Activated CD8-positive, alpha-beta memory T cell treated with anti-CD3 and anti-CD28 coated beads for 36 hours (primary cell): ENCODE data around the gene CDON. TPM values are rescaled to one million over a fixed set of nuclear protein-coding genes. Genes with fewer than 3 reads are reported as not detected.

ENCODE experiments used
- CTCF ChIA-PET: fragments of 350-600 bp; sonication (Branson Sonifier 250); formaldehyde crosslinking; loops from one replicate; lab custom pipeline; 2021; ENCODE audit warnings: antibody characterized with exemption; lab: Charles Lee
- POLR2A ChIA-PET: fragments of 350-600 bp; sonication (Branson Sonifier 250); formaldehyde crosslinking; loops from one replicate; lab custom pipeline; 2021; ENCODE audit warnings: antibody characterized with exemption; lab: Charles Lee
- total RNA-seq, 2 experiments: library from RNA; stranded (reverse); gene quantifications; one replicate each; pipeline ENCODE4 v1.2.3, GENCODE V29; 2021

The CDON gene
- total RNA-seq, 2 experiments from 2014 or later: 2.3 TPM

GRCh38 chr11:126083829-126084607 lies 21.4 kb upstream of the CDON start:
- CTCF ChIA-PET: no interaction called here

GRCh38 chr11:126082251-126083109 lies 19.8 kb upstream of the CDON start:
- POLR2A ChIA-PET: no interaction called here
- CTCF ChIA-PET: interaction anchor here (0.9 kb wide), 1 partner anchor 139 kb away, joined by 3 read pairs; no protein-coding TSS in a partner anchor

More at GRCh38 chr11:126083829-126084607, 21.4 kb upstream of the CDON start:
- POLR2A ChIA-PET: interaction anchor here (0.6 kb wide), 2 partner anchors 114 to 180 kb away, joined by 4 to 5 read pairs; partner anchors contain the start of gene PUS3

- POLR2A ChIA-PET: no interaction called here
- CTCF ChIA-PET: interaction anchor here (0.9 kb wide), 1 partner anchor 138 kb away, joined by 3 read pairs; no protein-coding TSS in a partner anchor
Measured at GRCh38 chr11:126081915-126082250, 19.2 kb upstream of the CDON start.

GRCh38 chr11:126080161-126080941 lies 17.7 kb upstream of the CDON start:
- ChIA-PET CTCF (no interaction called here), POLR2A (no interaction called here)

- ChIA-PET POLR2A (no interaction called here), CTCF (no interaction called here)
Measured at GRCh38 chr11:126079621-126080124, 17.0 kb upstream of the CDON start.

- ChIA-PET CTCF (interaction anchor here (0.7 kb wide), 2 partner anchors 117 to 1246 kb away, joined by 3 read pairs; no protein-coding TSS in a partner anchor), POLR2A (no interaction called here)
Measured at GRCh38 chr11:126076641-126077040, 14.0 kb upstream of the CDON start.

GRCh38 chr11:126072801-126073594 lies 10.3 kb upstream of the CDON start:
- ChIA-PET POLR2A (no interaction called here), CTCF (interaction anchor here (1.2 kb wide), 1 partner anchor 63 kb away, joined by 3 read pairs; no protein-coding TSS in a partner anchor)

GRCh38 chr11:126072141-126072741 lies 9.6 kb upstream of the CDON start:
- CTCF ChIA-PET: interaction anchor here (1.2 kb wide), 1 partner anchor 62 kb away, joined by 3 read pairs; no protein-coding TSS in a partner anchor
- POLR2A ChIA-PET: no interaction called here

GRCh38 chr11:126063507-126063852 lies 814 bp upstream of the CDON start:
- CTCF ChIA-PET: no interaction called here
- POLR2A ChIA-PET: no interaction called here

- CTCF ChIA-PET: no interaction called here
- POLR2A ChIA-PET: interaction anchor here (0.7 kb wide), 1 partner anchor 293 kb away, joined by 3 read pairs; the partner anchor contains the start of gene ST3GAL4
Measured at GRCh38 chr11:126061707-126062678, 673 bp downstream of the CDON start.

GRCh38 chr11:126060757-126061171 lies 1.9 kb downstream of the CDON start:
- POLR2A ChIA-PET: interaction anchor here (0.6 kb wide), 1 partner anchor 174 kb away, joined by 4 read pairs; no protein-coding TSS in a partner anchor

GRCh38 chr11:126059238-126059781 lies 3.4 kb downstream of the CDON start:
- POLR2A ChIA-PET: no interaction called here
- CTCF ChIA-PET: no interaction called here

More at GRCh38 chr11:126060757-126061171, 1.9 kb downstream of the CDON start:
- CTCF ChIA-PET: no interaction called here

GRCh38 chr11:126058105-126058874 lies 4.4 kb downstream of the CDON start:
- ChIA-PET CTCF (no interaction called here), POLR2A (no interaction called here)

GRCh38 chr11:126054882-126055281 lies 7.8 kb downstream of the CDON start:
- ChIA-PET CTCF (no interaction called here), POLR2A (no interaction called here)

- ChIA-PET CTCF (no interaction called here), POLR2A (no interaction called here)
Measured at GRCh38 chr11:126054408-126054807, 8.3 kb downstream of the CDON start.
